Hematopoietic multipotent progenitor cell treated with erythropoietin and hydrocortisone succinate and interleukin-3 and kit ligand, for 15 days (in vitro differentiated cells): ENCODE data around the gene SRD5A1.
A peak's percentile ranks its signal among the peaks of the same experiment; 100 is the strongest.

ENCODE experiments used
- DNase-seq: peaks from one replicate; pipeline ENCODE4 v3.0.0-alpha.2; 2015; ENCODE audit warnings: low spot score

SRD5A1 gene

DNA sequence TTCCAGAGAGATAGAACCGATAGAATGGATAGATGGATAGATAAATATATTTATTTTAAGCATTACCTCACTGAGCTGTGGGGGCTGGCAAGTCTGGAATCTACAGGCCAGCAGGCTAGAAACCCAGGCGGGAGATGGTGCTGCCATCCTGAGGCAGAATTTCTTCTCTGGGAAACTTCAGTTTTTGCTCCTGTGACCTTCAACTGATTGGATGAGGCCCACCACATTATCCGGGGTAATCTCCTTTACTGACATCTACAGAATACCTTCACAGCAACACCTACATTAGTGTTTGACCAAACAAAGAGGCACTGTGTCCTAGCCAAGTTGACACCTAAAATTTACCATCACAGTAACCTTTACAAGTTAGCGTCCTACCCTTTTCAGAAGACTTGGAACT, 50.8 kb downstream of the SRD5A1 start:
- DNase-seq: no peak

DNA sequence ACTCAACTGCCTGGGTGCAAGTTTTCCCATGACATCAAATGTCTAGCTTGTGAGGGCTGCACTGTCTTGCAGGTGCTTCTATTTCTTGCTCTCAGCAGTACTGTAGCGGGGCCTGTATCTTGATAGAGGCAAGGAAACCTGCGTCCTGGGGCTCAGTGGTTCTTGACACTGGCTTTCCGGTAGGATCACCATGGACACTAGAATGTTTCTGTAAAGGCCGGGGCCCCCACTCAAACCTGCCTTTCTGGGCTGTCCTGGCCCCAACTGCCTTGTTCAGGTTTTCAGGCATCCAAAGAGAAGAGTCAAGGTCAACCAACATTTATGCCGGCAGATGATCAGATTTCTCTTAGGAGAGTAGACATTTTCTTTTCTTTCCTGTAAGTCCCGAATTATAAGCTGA, 53.3 kb downstream of the SRD5A1 start:
- no peak for DNase-seq

DNA sequence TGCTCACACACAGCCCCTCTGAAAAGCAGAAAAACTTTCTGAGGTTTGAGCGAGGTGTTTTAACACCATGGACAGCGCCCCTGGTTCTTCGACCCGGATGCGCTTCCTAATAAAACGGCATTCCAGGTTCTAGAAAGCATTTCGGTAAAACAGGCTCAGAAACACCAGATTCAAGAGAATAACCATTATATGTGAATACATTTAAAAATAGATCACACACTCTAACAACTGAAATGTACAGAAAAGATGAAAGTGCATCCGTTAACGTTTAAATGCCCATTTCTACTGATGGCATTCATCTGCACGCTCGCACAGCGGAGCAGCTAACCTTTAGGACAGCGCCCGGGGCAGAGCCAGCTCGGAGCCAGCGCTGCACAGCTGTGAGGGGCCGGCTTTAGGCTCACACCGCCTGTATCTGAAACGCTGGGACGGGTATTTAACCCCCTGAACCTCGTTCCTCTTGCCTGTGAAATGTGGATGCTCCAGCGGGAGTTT, 53.7 kb downstream of the SRD5A1 start:
- no peak for DNase-seq

DNA sequence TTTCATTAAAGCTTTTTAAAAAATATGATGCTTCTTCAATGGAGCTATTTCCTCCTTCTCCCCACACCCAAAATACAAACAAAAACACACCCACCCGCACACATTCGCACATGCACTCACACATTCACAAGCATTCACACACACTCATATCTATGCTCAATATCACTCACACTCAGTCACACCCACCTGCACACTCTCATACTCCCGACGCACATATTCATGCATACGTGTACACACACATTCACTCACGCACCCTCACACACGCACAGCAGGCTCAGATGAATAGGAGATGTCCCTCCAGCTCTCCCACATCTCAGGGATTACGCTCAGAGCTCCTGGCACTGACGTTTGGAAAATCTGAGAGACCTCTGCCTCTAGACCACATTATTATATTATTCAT, 54.3 kb downstream of the SRD5A1 start:
- no peak for DNase-seq

DNA sequence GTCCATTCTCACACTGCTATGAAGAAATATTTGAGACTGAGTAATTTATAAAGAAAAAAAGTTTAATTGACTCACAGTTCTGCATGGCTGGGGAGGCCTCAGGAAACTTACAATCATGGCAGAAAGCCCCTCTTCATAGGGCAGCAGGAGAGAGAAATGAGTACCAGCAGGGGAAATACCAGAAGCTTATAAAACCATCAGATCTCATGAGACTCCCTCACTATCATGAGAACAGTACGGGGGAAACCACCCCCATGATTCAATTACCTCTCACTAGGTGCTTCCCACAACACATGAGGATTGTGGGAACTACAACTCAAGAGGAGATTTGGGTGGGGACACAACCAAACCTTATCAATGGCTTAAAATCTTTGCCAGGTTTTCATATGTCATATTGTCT, 59.7 kb downstream of the SRD5A1 start:
- no peak for DNase-seq

DNA sequence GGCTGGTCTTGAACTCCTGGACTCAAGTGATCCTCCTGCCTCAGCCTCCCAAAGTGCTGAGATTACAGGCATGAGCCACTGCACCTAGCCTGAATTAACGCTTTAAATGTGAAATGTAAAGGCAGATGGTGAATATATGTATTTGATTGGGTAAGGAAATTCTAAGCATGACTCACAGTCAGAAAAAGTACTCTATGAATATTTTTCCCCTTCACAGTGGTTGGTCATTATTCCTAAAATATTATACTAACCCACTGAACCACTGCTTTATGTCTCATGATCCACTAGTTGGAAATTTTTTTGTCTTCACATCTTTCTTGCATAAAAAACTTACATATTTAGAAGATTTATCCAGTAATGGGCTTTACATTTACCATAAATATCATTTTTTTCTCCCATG, 65.5 kb downstream of the SRD5A1 start:
- no peak for DNase-seq

DNA sequence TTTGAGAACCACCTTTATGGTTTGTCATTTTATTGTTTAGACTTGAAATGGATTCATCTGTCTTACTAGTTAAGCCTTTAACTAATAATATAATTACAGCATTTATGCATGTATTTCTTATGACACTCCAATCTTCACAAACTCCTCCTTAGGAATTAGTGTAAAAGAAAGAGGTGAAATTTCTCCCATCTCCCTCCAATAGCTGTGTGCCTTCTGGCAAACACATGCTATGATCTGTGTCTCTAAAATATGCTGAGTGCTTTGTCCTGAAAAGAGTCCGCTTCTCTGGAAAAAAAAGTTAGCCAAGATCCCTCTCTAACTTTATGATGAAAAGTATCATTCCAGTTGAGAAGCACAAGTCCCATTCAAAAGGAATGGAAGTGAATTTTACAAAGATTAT, 66.1 kb downstream of the SRD5A1 start:
- no peak for DNase-seq

DNA sequence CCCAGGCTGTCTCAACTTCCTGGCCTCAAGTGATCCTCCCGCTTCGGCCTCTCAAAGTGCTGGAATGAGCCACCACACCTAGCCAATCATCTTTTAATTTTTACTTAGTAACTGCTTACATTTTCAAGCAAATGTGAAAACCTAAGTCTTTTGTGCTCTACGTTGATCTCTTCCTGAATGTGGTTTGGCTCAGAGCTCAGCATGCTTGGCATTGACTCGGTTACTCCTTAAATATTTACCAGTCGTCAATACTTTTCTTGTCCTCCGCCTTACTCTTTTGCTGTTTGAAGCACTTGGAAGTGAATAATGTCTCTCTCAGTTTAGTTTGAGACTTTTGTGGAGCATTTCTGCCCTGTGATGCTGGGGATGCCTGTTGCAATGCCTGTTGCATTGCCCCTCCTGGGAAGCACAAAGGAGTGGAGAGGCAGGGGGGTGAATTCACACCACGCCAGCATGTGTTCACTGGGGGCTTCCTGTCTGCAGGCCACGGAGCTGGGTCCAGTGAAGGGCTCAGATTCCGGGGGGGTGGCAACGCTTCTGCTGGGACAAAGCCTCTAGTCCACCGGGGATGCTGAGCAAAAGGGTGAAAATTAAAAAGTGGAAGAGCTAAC, 66.9 kb downstream of the SRD5A1 start:
- no peak for DNase-seq

DNA sequence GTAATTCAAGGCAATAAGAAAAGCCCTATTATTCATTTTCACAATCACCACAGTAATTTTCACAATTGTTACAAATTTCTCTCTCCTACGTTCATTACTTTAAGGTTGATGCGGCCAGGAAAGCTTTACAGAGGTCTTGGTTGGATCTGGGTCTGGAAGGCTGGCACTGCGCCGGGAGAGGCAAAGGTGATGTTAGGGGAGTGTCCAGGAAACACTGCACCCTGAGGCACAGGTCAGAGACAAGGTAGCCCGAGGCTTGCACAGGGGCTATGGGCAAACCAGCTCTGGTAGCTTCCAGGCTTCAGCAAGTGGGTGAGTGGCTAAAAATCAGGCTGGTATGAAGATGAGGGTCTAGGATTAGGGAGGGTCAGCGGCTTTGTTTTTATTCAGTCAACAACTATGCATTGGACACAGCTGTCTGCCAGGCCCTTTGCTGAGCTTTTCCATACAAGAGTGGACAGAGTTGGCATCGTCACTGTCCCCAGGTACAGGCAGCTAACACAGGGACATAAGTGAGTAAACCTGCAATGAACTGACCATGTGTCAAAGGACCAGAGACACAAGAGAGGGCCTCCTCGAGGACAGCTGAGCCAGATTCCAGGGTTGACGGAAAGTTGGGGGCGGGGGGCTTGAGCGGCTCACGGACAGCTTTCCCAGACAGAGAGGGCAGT, 67.6 kb downstream of the SRD5A1 start:
- DNase-seq: no peak

DNA sequence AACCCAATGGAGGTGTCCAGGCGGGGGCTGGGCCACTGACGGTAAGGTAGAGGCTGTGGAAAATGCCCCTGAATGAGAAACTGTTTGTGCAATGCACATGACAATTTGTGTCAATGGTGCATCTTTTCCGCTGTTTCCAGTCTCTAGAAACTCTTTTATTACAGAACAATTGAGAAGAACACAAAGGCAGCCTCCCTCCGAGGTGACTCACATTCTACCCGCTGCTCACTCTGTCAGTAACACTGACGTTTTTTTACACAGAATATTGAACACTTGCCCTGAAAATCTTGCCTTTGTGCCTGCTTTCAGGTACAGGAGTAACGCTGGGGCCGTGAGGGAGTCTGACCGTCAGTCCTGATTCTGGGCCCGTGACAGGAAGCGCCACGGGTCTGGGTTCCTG, 68.3 kb downstream of the SRD5A1 start:
- DNase-seq: no peak

DNA sequence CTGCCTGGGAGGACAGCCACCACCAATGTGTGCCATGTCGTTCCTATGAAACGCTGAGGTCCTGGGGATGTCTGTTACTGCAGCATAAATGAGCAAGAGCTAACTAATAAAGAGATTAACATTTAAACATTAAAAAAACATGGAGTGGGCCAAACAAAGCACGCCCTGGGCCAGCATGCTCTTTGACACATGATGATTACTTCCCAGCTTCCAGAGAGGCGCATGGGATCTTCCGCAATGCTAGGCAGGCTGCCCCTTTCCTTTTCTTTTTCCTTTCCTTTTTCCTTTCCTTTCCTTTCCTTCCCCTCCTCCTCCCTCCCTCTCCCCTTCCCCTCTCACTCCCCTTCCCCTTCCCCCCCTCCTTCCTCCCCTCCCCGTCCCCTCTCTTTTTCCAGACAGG, 69.4 kb downstream of the SRD5A1 start:
- no peak for DNase-seq

DNA sequence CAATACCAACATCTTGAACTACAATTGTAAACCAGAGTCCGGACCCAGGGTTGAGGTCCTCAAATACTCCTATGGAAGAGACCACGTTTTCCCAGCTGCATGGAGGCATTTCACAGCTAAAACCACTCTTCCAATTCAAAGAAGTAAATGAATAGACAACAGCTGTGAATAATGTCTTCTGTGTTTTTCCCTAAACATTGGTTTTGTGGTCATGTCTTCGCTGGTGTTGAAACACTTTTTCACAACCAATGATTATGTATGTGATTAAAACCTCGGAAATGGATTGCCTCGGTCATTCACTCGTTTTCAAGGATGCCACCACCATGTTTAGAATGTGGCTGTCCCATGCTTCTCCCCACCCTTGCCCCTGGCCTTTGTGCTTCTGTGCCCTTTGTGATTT, 70.6 kb downstream of the SRD5A1 start:
- no peak for DNase-seq

DNA sequence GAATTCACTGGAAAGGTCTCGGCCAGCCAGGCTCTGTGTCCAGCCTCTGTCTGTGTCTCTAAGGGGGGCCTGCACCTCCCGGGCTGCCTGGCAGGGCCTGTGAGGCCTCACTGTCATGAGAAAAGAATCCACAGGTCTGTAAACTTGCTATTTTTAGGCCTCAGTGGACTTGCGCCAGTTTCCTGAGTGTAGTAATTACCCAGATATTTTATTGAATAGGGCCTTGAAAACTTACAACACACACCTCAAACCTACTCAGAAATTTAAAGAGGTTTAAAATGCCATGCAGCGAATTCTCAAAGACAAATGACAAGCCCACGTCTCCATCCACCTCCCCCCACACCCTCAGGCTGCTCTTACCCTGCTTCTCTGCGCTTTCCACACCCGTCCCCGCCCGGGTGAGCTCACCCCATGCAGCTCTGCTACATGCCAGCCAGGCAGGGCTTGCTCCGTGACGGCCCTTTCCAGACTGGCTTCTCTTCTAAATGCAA, 71.2 kb downstream of the SRD5A1 start:
- no peak for DNase-seq

DNA sequence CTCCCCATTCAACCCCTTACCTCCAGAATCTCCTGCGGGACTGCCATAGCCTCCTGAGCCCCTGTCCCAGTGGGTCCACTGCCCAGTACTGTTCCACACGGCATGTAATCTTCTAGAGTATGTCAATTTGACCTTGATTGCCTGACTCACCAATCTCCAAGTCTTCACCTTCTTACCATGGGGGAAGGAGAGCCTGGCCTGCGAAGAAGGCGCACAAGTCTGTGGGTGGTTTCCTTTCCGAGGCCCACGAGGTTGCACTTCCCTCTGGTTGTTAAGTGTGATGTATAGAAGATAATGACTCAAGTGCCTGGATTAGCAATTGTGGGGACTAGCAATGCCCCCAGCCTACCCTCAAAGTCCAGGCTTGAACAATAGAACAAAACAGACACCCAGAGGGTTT, 71.8 kb downstream of the SRD5A1 start:
- DNase-seq: no peak

DNA sequence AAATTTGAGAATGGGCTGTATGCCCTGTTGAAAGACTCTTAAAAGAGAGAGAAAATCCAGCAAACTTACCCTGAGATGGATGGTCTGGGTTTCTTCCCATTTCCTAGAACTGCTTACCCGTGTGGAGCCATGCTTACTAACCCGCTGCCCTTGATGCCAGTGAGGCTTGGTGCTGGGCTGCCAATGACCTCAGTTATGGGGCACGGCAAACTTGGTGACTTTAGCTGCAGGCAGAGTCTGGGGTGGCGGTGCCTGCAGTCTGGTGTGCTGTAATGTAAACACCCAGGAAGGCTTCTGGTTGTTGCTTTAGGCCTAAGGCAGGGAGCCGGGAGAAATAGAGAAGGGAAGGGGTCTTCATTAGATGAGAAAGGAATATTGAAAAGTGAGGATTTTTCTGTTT, 72.7 kb downstream of the SRD5A1 start:
- no peak for DNase-seq

DNA sequence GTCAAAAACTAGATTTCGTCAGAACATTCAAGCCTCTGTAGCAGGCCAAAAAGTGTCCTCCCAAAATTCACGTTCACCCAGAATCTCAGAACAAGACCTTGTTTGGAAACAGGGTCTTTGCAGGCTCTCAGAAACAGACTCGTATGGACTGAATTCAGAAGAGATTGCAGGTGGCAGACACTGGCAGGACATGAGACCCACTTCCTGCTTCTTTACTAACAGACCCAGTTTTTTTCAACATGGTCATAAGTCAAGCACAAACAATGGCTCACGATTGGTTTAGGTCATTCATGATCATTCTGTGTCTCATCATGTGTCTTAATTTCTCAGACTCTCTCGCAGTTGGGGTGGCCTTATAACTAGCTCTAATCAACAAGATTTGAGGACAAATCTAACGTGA, 74.6 kb downstream of the SRD5A1 start:
- no peak for DNase-seq

DNA sequence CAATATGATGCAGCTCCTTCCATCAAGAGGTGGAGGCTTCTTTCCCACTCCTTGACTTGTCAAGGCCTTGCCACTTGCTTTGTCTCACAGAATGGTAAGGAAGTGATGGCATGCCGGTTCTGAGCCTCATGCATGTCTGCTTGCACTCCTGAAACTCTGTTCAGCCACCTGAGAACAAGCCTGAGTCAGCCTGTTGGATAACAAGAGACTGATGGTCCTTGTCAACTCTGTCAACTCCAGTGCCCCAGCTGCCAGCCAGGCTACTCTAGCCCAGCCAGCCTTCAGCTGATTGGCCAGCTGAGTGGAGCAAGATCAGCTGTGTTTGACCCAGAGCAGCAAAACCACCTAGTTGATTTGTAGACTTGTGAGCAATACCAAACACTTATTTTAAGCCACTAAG, 75.6 kb downstream of the SRD5A1 start:
- no peak for DNase-seq

DNA sequence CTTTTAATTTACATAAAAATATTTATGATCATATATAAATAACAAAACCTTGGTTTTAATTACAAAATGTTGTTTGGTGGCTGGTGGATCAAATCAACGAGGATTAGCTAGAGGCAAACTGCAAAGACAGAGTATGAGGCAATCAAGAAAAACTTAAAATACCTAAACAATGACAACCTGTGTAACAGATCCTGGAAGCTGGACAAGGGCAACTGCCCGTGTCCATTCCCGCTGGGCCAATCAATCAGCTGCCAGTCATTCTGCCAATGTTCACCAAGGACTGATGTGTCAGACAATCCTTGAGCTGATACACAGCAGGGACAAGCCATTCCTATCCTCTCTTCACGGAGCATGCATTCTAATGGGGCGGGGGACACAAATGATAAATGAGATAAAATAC, 76.8 kb downstream of the SRD5A1 start:
- no peak for DNase-seq

DNA sequence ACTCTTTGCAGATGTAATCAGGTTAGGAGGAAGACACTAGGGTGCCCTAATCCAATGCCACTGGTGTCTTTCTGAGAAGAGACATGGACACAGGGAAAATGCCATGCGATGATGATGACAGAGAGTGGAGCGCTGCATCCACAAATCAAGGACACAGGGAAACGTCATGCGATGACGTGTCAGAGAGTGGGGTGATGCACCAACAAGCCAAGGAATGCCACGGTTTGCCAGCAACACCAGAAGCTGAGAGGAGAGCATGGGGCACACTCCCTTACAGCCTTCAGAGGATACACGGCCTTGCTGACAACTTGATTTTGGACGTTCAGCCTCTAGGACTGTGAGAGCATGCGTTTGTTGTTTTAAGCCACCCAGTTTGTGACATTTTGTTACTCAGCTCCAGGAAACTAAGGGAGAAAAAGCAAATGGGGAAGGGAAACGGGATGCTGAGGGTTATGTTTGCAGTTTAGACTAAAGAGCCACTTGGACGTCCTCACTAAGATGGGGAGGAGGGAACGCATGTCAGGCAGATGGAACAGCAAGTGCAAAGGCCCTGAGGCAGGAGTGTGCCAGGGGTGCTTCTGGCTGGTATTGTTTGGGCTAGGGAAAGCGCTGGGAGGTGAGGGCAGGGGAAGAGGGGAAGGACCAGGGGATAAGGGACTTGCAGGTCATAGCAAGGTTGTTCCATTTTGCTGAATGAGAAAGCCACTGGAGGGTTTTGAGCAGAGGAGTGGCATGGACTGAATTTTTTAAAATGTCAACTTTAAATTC, 77.5 kb downstream of the SRD5A1 start:
- no peak for DNase-seq

DNA sequence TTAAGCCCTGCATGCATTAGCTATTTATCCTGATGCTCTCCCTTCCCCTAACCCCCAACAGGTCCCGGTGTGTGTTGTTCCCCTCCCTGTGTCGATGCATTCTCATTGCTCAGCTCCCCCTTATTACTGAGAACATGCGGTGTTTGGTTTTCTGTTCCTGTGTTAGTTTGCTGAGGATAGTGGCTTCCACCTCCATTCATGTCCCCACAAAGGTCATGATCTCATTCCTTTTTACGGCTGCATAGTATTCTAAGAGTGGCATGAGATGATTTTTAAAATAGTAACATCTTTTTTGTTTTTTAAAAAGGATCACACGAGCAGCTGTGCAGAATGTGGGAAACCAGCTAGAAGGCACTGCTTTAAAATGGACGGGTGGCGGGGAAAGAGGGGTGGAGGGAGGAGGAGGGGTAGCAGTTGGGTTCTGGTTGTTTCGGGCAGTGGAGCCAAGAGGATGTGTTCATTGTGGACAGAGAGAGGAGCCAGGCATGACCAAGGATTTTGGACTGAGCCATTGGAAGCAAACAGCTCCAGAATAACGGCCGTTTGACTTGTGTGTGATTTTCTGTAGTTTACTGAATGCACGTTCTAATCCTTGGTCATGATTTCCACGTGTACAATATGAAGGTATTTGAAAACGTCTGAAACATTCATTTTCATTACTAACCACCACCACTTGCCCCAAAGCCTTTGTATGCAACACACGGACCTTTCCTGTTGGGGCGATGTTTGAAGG, 78.3 kb downstream of the SRD5A1 start:
- no peak for DNase-seq

DNA sequence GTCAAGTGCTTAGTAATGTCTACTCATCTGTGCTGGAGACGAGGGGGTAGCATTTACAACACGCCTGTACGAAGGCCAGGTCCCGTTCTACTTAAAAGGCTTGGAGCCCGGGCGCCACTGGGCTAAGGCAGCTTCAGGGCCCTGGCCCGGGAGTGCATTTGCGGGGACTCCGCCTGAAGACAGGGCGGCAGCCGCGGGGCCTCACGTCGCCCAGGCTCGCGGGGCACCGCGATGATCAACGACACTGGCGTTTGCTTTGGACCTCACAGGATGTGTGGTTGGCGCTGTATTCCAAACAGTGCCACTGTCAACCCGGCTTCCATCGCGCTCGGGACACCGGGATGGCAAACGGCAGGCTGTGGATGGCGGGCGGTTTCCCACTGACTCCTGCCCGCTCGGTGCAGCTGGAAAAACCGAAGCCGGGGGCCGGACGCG, 78.9 kb downstream of the SRD5A1 start:
- peak; percentile 40 for DNase-seq

DNA sequence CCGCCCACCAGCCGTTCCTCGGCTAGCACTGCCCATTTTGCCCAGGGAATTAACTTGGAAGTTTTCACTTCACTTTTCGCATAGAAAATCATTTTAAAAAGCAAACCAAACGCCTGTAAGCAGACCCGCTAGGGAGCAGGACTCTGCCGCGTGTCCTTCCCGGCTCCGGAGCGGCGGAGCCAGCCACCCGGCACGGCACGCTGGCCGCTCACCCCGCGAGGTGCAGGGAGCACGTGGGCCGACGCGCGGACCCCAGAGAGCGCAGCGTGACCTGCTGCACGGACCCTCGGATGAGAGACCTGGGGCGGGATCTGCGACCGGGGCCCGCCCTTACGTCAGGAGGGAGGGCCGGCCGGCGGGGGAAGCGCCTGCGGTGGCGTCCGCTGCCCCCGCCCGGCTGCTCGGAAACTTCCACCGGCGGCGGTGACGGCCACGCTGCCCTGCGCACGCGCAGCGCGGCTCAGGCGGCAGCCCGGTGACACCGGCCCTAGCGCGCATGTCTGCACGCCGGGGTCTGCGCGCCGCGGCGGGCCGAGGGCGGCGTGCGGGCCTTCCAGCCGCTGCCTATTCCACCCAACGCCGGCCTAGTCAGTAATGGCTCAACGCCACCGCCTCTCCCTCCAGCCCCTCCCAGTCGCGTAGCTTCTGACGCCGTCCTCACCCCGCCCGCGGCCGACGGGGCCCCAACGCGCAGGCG, 79.5 kb downstream of the SRD5A1 start:
- DNase-seq: peak; percentile 97
